Endothelial cell of umbilical vein (primary cell): ENCODE measurements around the gene RAB21.

Experiments used
- CTCF ChIP-seq, 2 donors: IDR thresholded peaks; 1 replicate in 1 of 2; 2 replicates in 1 of 2; pipeline ENCODE4 v1.5.1; 2011; ENCODE audit warnings: low read length in 2 of 2, mild to moderate bottlenecking in 2 of 2, moderate library complexity in 2 of 2, control low read depth in 1 of 2, inconsistent platforms in 1 of 2, low read depth in 1 of 2; ENCODE audit not compliant: insufficient read depth in 1 of 2; ENCODE audit errors: extremely low read depth in 1 of 2
- JUN ChIP-seq: IDR thresholded peaks from 2 replicates; pipeline ENCODE4 v1.6.1; 2011; ENCODE audit warnings: borderline replicate concordance, low read depth; ENCODE audit not compliant: insufficient read length, insufficient read depth
- MYC ChIP-seq: IDR thresholded peaks from one replicate; pipeline ENCODE4 v1.6.1; 2011; ENCODE audit warnings: mild to moderate bottlenecking, low read depth, low read length
- POLR2A ChIP-seq: IDR thresholded peaks from 2 replicates; pipeline ENCODE4 v1.6.1; 2012; ENCODE audit warnings: low read depth, mild to moderate bottlenecking, control low read depth, low read length
- POLR2AphosphoS5 ChIP-seq: IDR thresholded peaks from 2 replicates; pipeline ENCODE4 v1.6.1; 2012; ENCODE audit warnings: low read depth, mild to moderate bottlenecking, control low read depth, low read length, moderate library complexity; ENCODE audit not compliant: insufficient read depth

- TF ChIP-seq CTCF (IDR thresholded peaks at IDR 0.05; ENCODE audit: extremely low read depth in 1 of 2, insufficient read depth in 1 of 2, low read depth in 1 of 2, low read length in 2 of 2) (no peak), POLR2A (no peak), MYC (no peak), JUN (no peak), POLR2AphosphoS5 (no peak)
Measured at GRCh38 chr12:71748081-71748850, 6.4 kb upstream of the RAB21 start.
